Sigmoid colon (tissue), 7 donors: ENCODE measurements around the gene TENM4. TPM values are rescaled to one million over a fixed set of nuclear protein-coding genes. Genes with fewer than 3 reads are reported as not detected.

Source experiments
- DNase-seq: peaks from one replicate; pipeline ENCODE4 v3.0.0-alpha.2; 2019
- H3K27ac ChIP-seq, 4 donors: fragments of 200-600 bp; sonication (generic); one replicate each; pipeline ENCODE4 v1.5.1; 2016 to 2019; ENCODE audit warnings: mild to moderate bottlenecking in 1 of 4
- H3K27me3 ChIP-seq, 3 donors: fragments of 200-600 bp; sonication (generic); one replicate each; pipeline ENCODE4 v1.5.1; 2019; ENCODE audit warnings: mild to moderate bottlenecking in 1 of 3
- H3K36me3 ChIP-seq, 4 donors: fragments of 200-600 bp; sonication (generic); one replicate each; pipeline ENCODE4 v1.5.1; 2016 to 2019
- H3K4me1 ChIP-seq, 4 donors: fragments of 200-600 bp; sonication (generic); one replicate each; pipeline ENCODE4 v1.5.1; 2017 to 2019
- H3K4me3 ChIP-seq, 4 donors: fragments of 200-600 bp; sonication (generic); one replicate each; pipeline ENCODE4 v1.5.1; 2017 to 2019; ENCODE audit warnings: mild to moderate bottlenecking in 2 of 4, moderate library complexity in 1 of 4
- H3K9me3 ChIP-seq, 4 donors: fragments of 200-600 bp in 3 of 4; sonication (generic) in 3 of 4; one replicate each; pipeline versions ENCODE4 v1.5.1 to v1.6.1; 2013 to 2019
- EP300 ChIP-seq, 4 donors: sonication (generic); formaldehyde crosslinking; IDR thresholded peaks; one replicate each; pipeline ENCODE4 v1.6.1; 2017; ENCODE audit warnings: antibody characterized with exemption in 4 of 4
- POLR2A ChIP-seq, 2 donors: fragments of 450-650 bp; IDR thresholded peaks; one replicate each; pipeline ENCODE4 v1.6.1; 2016; ENCODE audit warnings: antibody characterized with exemption in 2 of 2, mild to moderate bottlenecking in 2 of 2, moderate library complexity in 2 of 2
- POLR2AphosphoS5 ChIP-seq, 4 donors: sonication (generic); formaldehyde crosslinking; IDR thresholded peaks; one replicate each; pipeline ENCODE4 v1.6.1; 2017; ENCODE audit warnings: antibody characterized with exemption in 4 of 4
- WGBS, 2 donors: extraction: QIAGEN DNeasy Blood & Tissue Kit; methylation state at CpG; one replicate each; pipeline ENCODE4 v1.1.7; 2013; 5-methylcytosine and 5-hydroxymethylcytosine counted together
- intact Hi-C: fragments of 100-400 bp; cut with DNase I; formaldehyde crosslinking; loops from one replicate; pipeline ENCODE4 v1.15.1; 2023
- polyA plus RNA-seq, 3 donors: library from polyadenylated mRNA; stranded (reverse); fragments of 200-250 nt; gene quantifications; one replicate each; pipeline ENCODE4 v1.2.3, GENCODE V29; 2013
- total RNA-seq, 4 donors: library from RNA; depleted of rRNA; stranded (reverse); fragments of >200 nt; gene quantifications; one replicate each; pipeline ENCODE4 v1.1.0, GENCODE V29; 2016
- TF ChIP-seq, protein P1 (sequence below), 4 experiments: fragments of 450-650 bp in 3 of 4; fragments of 200-600 bp in 1 of 4; IDR thresholded peaks; one replicate each; pipeline ENCODE4 v1.5.1; 2016 to 2019; ENCODE audit warnings: antibody characterized with exemption in 4 of 4, mild to moderate bottlenecking in 3 of 4, moderate library complexity in 2 of 4
- donor health status: healthy with polysubstance abuse.
- donor health status: Bipolar disorder and iron deficiency.
- donor health status: healthy.

The TENM4 gene
- total and polyA plus RNA-seq, 7 donors: 0.23 to 14.6 (median 1.9) TPM; not detected in 1

DNA sequence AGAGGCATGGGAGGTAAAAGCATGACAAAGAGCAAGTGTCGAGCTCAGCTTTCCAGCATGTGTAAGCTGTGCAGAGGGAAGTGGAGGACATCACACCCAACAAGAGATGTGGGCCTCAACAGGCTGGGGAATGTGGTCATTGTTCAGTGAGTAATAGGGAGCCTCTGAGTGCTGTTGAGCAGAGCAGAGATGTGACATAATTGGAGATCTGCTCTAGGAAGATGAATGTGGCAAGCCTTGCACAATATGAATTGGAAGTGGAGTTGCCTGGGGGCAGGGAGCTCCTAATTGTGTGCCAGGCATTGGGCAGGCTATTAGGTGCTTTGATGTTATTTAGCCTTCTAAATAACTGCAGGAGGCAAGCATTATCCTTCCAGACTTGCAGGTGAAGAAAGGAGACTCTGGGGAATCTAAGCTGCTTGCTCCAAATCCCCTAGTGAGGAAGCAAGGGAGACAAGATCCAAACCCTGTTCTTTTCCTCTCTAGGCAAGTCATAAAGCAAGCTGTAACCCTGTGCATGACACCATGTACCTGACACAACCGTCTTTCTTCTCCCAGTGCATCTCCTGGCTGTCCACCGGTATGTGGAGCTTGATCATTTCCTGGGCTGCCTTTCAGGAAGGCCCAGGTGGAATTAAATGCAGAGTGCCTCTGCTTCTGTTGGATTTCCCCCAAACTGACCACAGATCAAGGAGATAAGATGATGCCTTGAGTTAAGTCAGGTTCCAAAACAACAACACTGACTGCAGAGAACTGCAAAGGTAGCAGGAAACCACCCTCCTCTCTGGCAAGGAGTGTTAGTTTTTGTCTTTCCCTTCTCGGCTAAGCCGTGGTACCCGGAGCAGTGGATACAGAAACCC, 221.4 kb downstream of the TENM4 start:
- no peaks in the 10 kb centered on the region for H3K9me3 ChIP-seq
- no peaks in the 10 kb centered on the region for H3K36me3 ChIP-seq
- no peak for DNase-seq
- intact Hi-C loops: no loop called here
- no peaks in the 10 kb centered on the region for H3K27me3 ChIP-seq
- no peak overlapping the region for H3K27ac ChIP-seq
- WGBS, 2 donors: 79 to 81% methylated on average over 6 of the region's 6 CpGs
- H3K4me3 ChIP-seq: no peak overlapping the region
- TF ChIP-seq EP300 (IDR thresholded peaks at IDR 0.05) (no peak), POLR2AphosphoS5 (IDR thresholded peaks at IDR 0.05) (no peak), POLR2A (IDR thresholded peaks at IDR 0.05) (no peak)
- TF ChIP-seq, protein P1, sequence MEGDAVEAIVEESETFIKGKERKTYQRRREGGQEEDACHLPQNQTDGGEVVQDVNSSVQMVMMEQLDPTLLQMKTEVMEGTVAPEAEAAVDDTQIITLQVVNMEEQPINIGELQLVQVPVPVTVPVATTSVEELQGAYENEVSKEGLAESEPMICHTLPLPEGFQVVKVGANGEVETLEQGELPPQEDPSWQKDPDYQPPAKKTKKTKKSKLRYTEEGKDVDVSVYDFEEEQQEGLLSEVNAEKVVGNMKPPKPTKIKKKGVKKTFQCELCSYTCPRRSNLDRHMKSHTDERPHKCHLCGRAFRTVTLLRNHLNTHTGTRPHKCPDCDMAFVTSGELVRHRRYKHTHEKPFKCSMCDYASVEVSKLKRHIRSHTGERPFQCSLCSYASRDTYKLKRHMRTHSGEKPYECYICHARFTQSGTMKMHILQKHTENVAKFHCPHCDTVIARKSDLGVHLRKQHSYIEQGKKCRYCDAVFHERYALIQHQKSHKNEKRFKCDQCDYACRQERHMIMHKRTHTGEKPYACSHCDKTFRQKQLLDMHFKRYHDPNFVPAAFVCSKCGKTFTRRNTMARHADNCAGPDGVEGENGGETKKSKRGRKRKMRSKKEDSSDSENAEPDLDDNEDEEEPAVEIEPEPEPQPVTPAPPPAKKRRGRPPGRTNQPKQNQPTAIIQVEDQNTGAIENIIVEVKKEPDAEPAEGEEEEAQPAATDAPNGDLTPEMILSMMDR (IDR thresholded peaks at IDR 0.05): no peak
- H3K4me1 ChIP-seq: no peaks in the 10 kb centered on the region

DNA sequence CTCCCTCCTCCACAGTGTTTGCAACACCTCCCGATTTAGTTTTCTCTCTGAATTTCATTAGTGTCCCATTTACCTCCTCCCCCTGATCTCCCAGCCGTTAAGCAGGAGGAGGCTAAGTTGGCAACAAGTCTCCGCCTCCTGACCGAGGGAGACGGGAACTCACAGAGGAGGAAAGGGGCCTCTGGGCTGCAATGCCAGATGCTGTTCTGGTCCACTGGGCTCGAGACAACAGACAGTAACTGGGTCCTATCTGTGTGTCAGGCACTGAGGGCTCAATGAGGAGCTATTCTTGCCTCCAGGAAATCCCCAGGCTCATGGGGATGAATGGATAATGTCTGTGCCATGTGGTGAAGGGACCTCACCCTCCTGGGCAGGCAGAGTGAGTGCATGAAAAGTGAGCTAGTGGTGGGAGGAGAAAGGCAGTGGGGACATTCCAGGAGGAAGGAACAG, 228.1 kb downstream of the TENM4 start:
- no peaks in the 10 kb centered on the region for H3K9me3 ChIP-seq
- no peaks in the 10 kb centered on the region for H3K36me3 ChIP-seq
- TF ChIP-seq POLR2A (IDR thresholded peaks at IDR 0.05) (no peak), POLR2AphosphoS5 (IDR thresholded peaks at IDR 0.05) (no peak), EP300 (IDR thresholded peaks at IDR 0.05) (no peak)
- TF ChIP-seq, protein P1 (IDR thresholded peaks at IDR 0.05): no peak
- H3K27ac ChIP-seq: no peak overlapping the region
- intact Hi-C loops: no loop called here
- H3K4me3 ChIP-seq: no peak overlapping the region
- no peaks in the 10 kb centered on the region for H3K4me1 ChIP-seq
- DNase-seq: no peak
- WGBS, 2 donors: 32 to 52% methylated on average over 6 of the region's 6 CpGs
- H3K27me3 ChIP-seq: no peaks in the 10 kb centered on the region

DNA sequence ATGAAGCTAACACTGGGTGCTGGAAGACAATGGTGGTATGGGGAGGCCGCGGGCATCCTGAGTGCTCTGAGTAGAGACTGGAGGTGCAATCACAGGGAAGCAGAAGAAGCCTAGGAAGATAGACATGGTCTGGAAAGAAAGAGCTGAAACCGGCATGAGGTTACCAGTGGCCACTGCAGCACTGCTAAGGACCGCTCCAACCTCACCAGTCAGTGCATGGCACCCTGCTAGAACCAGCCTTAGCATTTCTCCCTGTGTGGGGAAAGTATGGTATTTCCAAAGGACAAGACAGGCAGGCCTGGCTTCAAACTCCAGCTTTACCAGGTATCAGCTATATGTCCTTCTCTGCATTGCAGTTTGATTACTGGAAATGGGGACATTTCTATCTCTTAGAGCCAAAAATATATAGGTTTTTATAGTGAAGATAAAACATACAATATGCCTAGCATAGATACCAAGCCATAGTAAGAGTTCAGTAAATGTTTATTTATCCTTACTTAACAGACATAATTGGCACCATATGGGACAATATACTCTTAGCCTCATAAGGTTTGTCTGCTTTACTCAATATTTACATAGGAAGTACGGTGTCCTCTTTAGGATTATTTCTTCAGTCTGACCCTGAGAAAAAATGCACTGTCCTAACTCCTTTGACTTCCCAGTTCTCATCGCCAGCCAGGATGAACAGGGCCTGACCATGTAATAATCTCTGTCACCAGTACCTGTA, 231.1 kb downstream of the TENM4 start:
- TF ChIP-seq POLR2A (IDR thresholded peaks at IDR 0.05): no peak
- no peak for TF ChIP-seq POLR2AphosphoS5 (IDR thresholded peaks at IDR 0.05)
- TF ChIP-seq, protein P1 (IDR thresholded peaks at IDR 0.05): no peak
- TF ChIP-seq EP300 (IDR thresholded peaks at IDR 0.05): no peak
- Histone ChIP-seq H3K4me3 (no peak overlapping the region), H3K4me1 (no peaks in the 10 kb centered on the region), H3K27ac (no peak overlapping the region), H3K9me3 (no peaks in the 10 kb centered on the region), H3K36me3 (no peaks in the 10 kb centered on the region), H3K27me3 (no peaks in the 10 kb centered on the region)
- WGBS, 2 donors: 74 to 88% methylated on average over 6 of the region's 6 CpGs
- no peak for DNase-seq
- intact Hi-C loops: no loop called here

DNA sequence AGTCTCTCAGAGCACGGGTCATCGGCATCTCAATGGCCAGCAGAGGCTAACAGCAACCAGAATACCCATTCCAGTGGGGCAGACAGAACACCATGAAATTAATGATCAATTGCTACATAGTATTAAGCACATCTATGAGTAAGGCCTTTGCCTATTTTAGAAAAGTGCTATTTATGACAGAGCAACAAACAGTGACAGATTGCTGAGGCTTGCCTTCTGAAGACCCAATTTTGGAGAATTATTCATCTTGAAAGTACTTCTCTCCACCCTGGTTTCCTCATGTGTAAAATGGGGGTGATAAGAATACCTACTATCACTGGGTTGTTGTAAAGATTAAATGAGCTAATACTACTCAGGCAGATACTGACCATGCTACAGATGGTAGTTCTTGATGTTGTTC, 232.7 kb downstream of the TENM4 start:
- no peak overlapping the region for H3K27ac ChIP-seq
- no peak overlapping the region for H3K4me3 ChIP-seq
- intact Hi-C loops: no loop called here
- WGBS, 2 donors: 89 to 96% methylated on average over 2 of the region's 2 CpGs
- no peaks in the 10 kb centered on the region for H3K27me3 ChIP-seq
- DNase-seq: no peak
- H3K36me3 ChIP-seq: no peaks in the 10 kb centered on the region
- H3K4me1 ChIP-seq: no peaks in the 10 kb centered on the region
- no peaks in the 10 kb centered on the region for H3K9me3 ChIP-seq
- TF ChIP-seq, protein P1 (IDR thresholded peaks at IDR 0.05): no peak
- TF ChIP-seq EP300 (IDR thresholded peaks at IDR 0.05): no peak
- no peak for TF ChIP-seq POLR2AphosphoS5 (IDR thresholded peaks at IDR 0.05)
- no peak for TF ChIP-seq POLR2A (IDR thresholded peaks at IDR 0.05)
